SK-N-MC (cell line): Measurements from ENCODE around the gene ACR.

Experiments
- EZH2 ChIP-seq: fragments of 200-600 bp; sonication (generic); IDR thresholded peaks from one replicate; pipeline ENCODE4 v1.6.1; 2017; ENCODE audit warnings: antibody characterized with exemption
- FOXP2 ChIP-seq: optimal IDR thresholded peaks from 2 replicates; pipeline ENCODE3; 2011; ENCODE audit warnings: mild to moderate bottlenecking, moderate library complexity; ENCODE audit not compliant: insufficient read depth; ENCODE audit errors: extremely low read length, control extremely low read depth
- POLR2AphosphoS5 ChIP-seq: IDR thresholded peaks from 2 replicates; pipeline ENCODE4 v1.6.1; 2012; ENCODE audit warnings: mild to moderate bottlenecking, low read depth, low read length, borderline replicate concordance

DNA sequence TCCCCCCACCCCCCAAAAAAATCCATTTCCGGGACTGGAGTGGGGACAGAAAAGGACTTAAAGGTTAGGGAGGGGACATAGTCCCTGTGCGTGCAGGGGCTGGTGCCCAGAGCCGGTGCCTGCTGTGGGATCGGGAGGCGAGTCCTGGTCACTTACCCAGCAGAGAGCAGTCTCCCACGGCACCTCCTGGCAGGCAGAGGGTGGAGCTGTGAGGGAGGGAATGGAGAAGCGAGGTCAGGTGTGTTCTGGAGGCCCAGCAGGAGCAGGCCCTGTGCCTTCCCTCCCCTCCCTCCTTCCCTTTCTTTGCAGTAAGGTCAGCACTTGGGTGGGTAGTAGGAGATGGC lies 37.0 kb upstream of the ACR start:
- TF ChIP-seq EZH2 (no peak), POLR2AphosphoS5 (no peak), FOXP2 (no peak)
